ENCODE data around the gene ALPG. TPM values are rescaled to one million over a fixed set of nuclear protein-coding genes. Genes with fewer than 3 reads are reported as not detected.
"Not testable (repeated sequence)": the region's sequence is repeated elsewhere in the genome, so short reads cannot be mapped to it uniquely, and the experiment has no call there.

The ALPG gene
- total and polyA plus RNA-seq, 2 experiments from 2014 or later = not detected

GRCh38 chr2:232437195-232437571 lies 30.5 kb downstream of the ALPG start:
- H3K27ac ChIP-seq = no peak overlapping the region
- H3K9me3 ChIP-seq (ENCODE audit: low read depth) = no peaks in the 10 kb centered on the region
- no peak for TF ChIP-seq EZH2phosphoT487 (IDR thresholded peaks at IDR 0.05; ENCODE audit: insufficient read depth, low read depth)
- no peak for TF ChIP-seq EZH2 (IDR thresholded peaks at IDR 0.05; ENCODE audit: insufficient read depth, poor library complexity, severe bottlenecking)
- H3F3A ChIP-seq (ENCODE audit: insufficient read depth) = no peaks in the 10 kb centered on the region
- DNase-seq = no peak
- no peak overlapping the region for H3K4me2 ChIP-seq (ENCODE audit: unreplicated experiment)
- in situ Hi-C loops (cut with MboI) = loop anchor here (10.0 kb wide), 1 partner anchor 92 kb away; no protein-coding TSS in a partner anchor
- H3K9ac ChIP-seq = no peak overlapping the region
- H3K4me3 ChIP-seq = no peak overlapping the region
- H3K27me3 ChIP-seq (replicated peaks; ENCODE audit: insufficient read depth) = no peaks in the 10 kb centered on the region; the same call in 1 of the 2 replicates
- no peaks in the 10 kb centered on the region for H3K4me1 ChIP-seq (ENCODE audit: insufficient read depth)
- H3K36me3 ChIP-seq (ENCODE audit: low read depth) = no peaks in the 10 kb centered on the region
- WGBS, 2 experiments (ENCODE audit: low coverage in 1 of 2, low lambda C conversion rate in 2 of 2, missing lambda C conversion rate in 2 of 2) = 69 to 74% methylated on average over 11 to 12 of the region's 12 CpGs
- no peak overlapping the region for H2AFZ ChIP-seq
- no peaks in the 10 kb centered on the region for H4K20me1 ChIP-seq (ENCODE audit: insufficient read depth)
- no peaks in the 10 kb centered on the region for H3K9me2 ChIP-seq (ENCODE audit: insufficient read depth)
- no peaks in the 10 kb centered on the region for H3K79me2 ChIP-seq (ENCODE audit: insufficient read depth)

GRCh38 chr2:232438091-232438490 lies 31.4 kb downstream of the ALPG start:
- no peak overlapping the region for H3K4me2 ChIP-seq (ENCODE audit: unreplicated experiment)
- DNase-seq = no peak
- H3F3A ChIP-seq (ENCODE audit: insufficient read depth) = no peaks in the 10 kb centered on the region
- H3K9me2 ChIP-seq (ENCODE audit: insufficient read depth) = no peaks in the 10 kb centered on the region
- H3K36me3 ChIP-seq (ENCODE audit: low read depth) = no peaks in the 10 kb centered on the region
- H3K27ac ChIP-seq = no peak overlapping the region
- no peaks in the 10 kb centered on the region for H3K9me3 ChIP-seq (ENCODE audit: low read depth)
- H2AFZ ChIP-seq = no peak overlapping the region
- H3K79me2 ChIP-seq (ENCODE audit: insufficient read depth) = no peaks in the 10 kb centered on the region
- TF ChIP-seq EZH2phosphoT487 (IDR thresholded peaks at IDR 0.05; ENCODE audit: insufficient read depth, low read depth) (no peak), EZH2 (IDR thresholded peaks at IDR 0.05; ENCODE audit: insufficient read depth, poor library complexity, severe bottlenecking) (no peak)
- no peaks in the 10 kb centered on the region for H4K20me1 ChIP-seq (ENCODE audit: insufficient read depth)
- in situ Hi-C loops (cut with MboI) = loop anchor here (10.0 kb wide), 1 partner anchor 93 kb away; no protein-coding TSS in a partner anchor
- H3K4me3 ChIP-seq = no peak overlapping the region
- no peaks in the 10 kb centered on the region for H3K4me1 ChIP-seq (ENCODE audit: insufficient read depth)
- 59% methylated on average over 12 of the region's 12 CpGs for WGBS, 2 experiments (ENCODE audit: low coverage in 1 of 2, low lambda C conversion rate in 2 of 2, missing lambda C conversion rate in 2 of 2)
- no peaks in the 10 kb centered on the region; the same call in 1 of the 2 replicates for H3K27me3 ChIP-seq (replicated peaks; ENCODE audit: insufficient read depth)
- H3K9ac ChIP-seq = no peak overlapping the region

- in situ Hi-C loops (cut with MboI) = loop anchor here (10.0 kb wide), 1 partner anchor 94 kb away; no protein-coding TSS in a partner anchor
- Histone ChIP-seq H3K9me2 (ENCODE audit: insufficient read depth) (no peaks in the 10 kb centered on the region), H3K27ac (no peak overlapping the region), H3K27me3 (replicated peaks; ENCODE audit: insufficient read depth) (no peaks in the 10 kb centered on the region; the same call in 1 of the 2 replicates), H3K4me2 (ENCODE audit: unreplicated experiment) (no peak overlapping the region), H4K20me1 (ENCODE audit: insufficient read depth) (no peaks in the 10 kb centered on the region), H2AFZ (no peak overlapping the region), H3K9ac (no peak overlapping the region), H3K79me2 (ENCODE audit: insufficient read depth) (no peaks in the 10 kb centered on the region), H3K4me1 (ENCODE audit: insufficient read depth) (no peaks in the 10 kb centered on the region), H3F3A (ENCODE audit: insufficient read depth) (no peaks in the 10 kb centered on the region), H3K4me3 (no peak overlapping the region), H3K9me3 (ENCODE audit: low read depth) (no peaks in the 10 kb centered on the region), H3K36me3 (ENCODE audit: low read depth) (no peaks in the 10 kb centered on the region)
- TF ChIP-seq EZH2phosphoT487 (IDR thresholded peaks at IDR 0.05; ENCODE audit: insufficient read depth, low read depth) (no peak), EZH2 (IDR thresholded peaks at IDR 0.05; ENCODE audit: insufficient read depth, poor library complexity, severe bottlenecking) (no peak)
- WGBS, 2 experiments (ENCODE audit: low coverage in 1 of 2, low lambda C conversion rate in 2 of 2, missing lambda C conversion rate in 2 of 2) = 57 to 59% methylated on average over 17 to 20 of the region's 22 CpGs
- DNase-seq = no peak
Observed at GRCh38 chr2:232438951-232439757, 32.5 kb downstream of the ALPG start.

- Histone ChIP-seq H4K20me1 (ENCODE audit: insufficient read depth) (no peaks in the 10 kb centered on the region), H3K4me3 (no peak overlapping the region), H3F3A (ENCODE audit: insufficient read depth) (no peaks in the 10 kb centered on the region), H3K4me1 (ENCODE audit: insufficient read depth) (no peaks in the 10 kb centered on the region), H3K79me2 (ENCODE audit: insufficient read depth) (no peaks in the 10 kb centered on the region), H3K4me2 (ENCODE audit: unreplicated experiment) (no peak overlapping the region), H3K9me3 (ENCODE audit: low read depth) (no peaks in the 10 kb centered on the region), H2AFZ (no peak overlapping the region), H3K9ac (no peak overlapping the region), H3K9me2 (ENCODE audit: insufficient read depth) (no peaks in the 10 kb centered on the region), H3K27me3 (replicated peaks; ENCODE audit: insufficient read depth) (no peaks in the 10 kb centered on the region; the same call in 1 of the 2 replicates), H3K27ac (no peak overlapping the region), H3K36me3 (ENCODE audit: low read depth) (no peaks in the 10 kb centered on the region)
- WGBS, 2 experiments (ENCODE audit: low coverage in 1 of 2, low lambda C conversion rate in 2 of 2, missing lambda C conversion rate in 2 of 2) = 10 to 22% methylated on average over 3 of the region's 5 CpGs
- TF ChIP-seq EZH2phosphoT487 (IDR thresholded peaks at IDR 0.05; ENCODE audit: insufficient read depth, low read depth) (no peak), EZH2 (IDR thresholded peaks at IDR 0.05; ENCODE audit: insufficient read depth, poor library complexity, severe bottlenecking) (no peak)
- in situ Hi-C loops (cut with MboI) = loop anchor here (10.0 kb wide), 1 partner anchor 95 kb away; no protein-coding TSS in a partner anchor
- no peak for DNase-seq
Observed at GRCh38 chr2:232439758-232440135, 33.1 kb downstream of the ALPG start.

- H3K4me2 ChIP-seq (ENCODE audit: unreplicated experiment); H3K27ac ChIP-seq; H3K27me3 ChIP-seq (replicated peaks; ENCODE audit: insufficient read depth); H3K9me3 ChIP-seq (ENCODE audit: low read depth); H3K79me2 ChIP-seq (ENCODE audit: insufficient read depth); H3K4me1 ChIP-seq (ENCODE audit: insufficient read depth); in situ Hi-C loops (cut with MboI); H3K9me2 ChIP-seq (ENCODE audit: insufficient read depth); H4K20me1 ChIP-seq (ENCODE audit: insufficient read depth); H2AFZ ChIP-seq; H3K4me3 ChIP-seq; H3F3A ChIP-seq (ENCODE audit: insufficient read depth); H3K36me3 ChIP-seq (ENCODE audit: low read depth); H3K9ac ChIP-seq: not testable (repeated sequence)
- DNase-seq = peak; percentile 74
- 12 to 17% methylated on average over 13 to 16 of the region's 16 CpGs for WGBS, 2 experiments (ENCODE audit: low coverage in 1 of 2, low lambda C conversion rate in 2 of 2, missing lambda C conversion rate in 2 of 2)
Observed at GRCh38 chr2:232440220-232441018, 33.8 kb downstream of the ALPG start.

Measured in GM23248 (cell line).